ENCODE measurements around the gene SVOP.
"Not testable (repeated sequence)": the region's sequence is repeated elsewhere in the genome, so short reads cannot be mapped to it uniquely, and the experiment has no call there.

The SVOP gene

DNA sequence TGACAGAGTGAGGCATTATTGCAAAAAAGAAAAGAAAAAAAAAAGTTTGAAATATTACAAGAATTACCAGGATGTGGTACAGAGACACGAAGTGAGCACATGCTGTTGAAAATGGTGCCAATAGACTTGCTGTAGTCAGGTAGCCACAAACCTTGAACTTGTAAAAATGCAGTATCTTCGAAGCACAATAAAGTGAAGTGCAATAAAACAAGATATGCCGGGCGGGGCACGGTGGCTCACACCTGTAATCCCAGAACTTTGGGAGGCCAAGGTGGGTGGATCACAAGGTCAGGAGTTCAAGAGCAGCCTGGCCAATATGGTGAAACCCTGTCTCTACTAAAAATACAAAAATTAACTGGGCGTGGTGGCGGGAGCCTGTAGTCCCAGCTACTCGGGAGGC is 28.9 kb upstream of the SVOP start:
- H3K4me1 Mint-ChIP-seq: peaks cover 12% of the 10 kb centered on the region
- DNase-seq, H3K4me3 Mint-ChIP-seq, H3K27ac Mint-ChIP-seq, H3K9me3 Mint-ChIP-seq, ATAC-seq, H3K27me3 Mint-ChIP-seq: not testable (repeated sequence)

GRCh38 chr12:109048706-109049105 is 27.8 kb upstream of the SVOP start:
- not testable (repeated sequence) for H3K9me3 Mint-ChIP-seq, DNase-seq, H3K4me3 Mint-ChIP-seq

DNA sequence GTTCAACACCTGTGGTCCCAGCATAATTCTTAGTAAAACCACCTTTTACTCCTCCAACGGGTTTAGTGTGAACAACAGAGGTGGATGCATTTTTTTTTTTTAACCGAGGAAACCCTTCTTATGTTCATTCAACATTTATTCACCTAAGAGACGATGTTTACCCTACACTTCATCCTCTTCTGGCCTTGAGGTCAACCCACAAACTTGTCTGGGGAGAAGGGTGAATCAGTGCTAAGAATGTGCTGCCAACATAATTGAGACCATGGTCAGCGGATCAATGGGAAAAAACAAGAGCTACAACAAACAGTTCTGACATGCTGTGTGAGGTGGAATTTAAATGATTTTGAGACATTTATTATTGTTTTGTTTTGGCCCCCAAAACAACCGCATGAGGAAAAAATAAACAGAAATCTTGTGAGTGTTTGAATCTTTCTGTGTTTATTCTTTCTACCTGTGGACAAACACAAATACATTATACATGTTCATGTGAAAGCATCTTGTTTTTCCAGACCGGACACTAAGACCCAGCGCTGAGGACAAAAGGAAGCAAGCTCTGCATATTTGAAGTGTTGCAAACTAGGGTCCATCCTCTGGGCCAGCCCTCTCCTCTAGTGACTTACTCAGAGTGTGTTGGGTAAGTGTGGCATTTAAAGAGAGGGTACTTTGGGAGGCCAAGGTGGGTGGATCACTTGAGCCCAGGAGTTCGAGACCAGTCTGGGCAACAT is 26.4 kb upstream of the SVOP start:
- Mint-ChIP-seq H3K4me1 (peaks cover 5% of the 10 kb centered on the region), H3K27me3 (peaks cover 11% of the 10 kb centered on the region), H3K9me3 (no peaks in the 10 kb centered on the region), H3K27ac (no peak overlapping the region), H3K4me3 (no peak overlapping the region)
- no peak for DNase-seq
- ATAC-seq: no peak

More at GRCh38 chr12:109048706-109049105, 27.8 kb upstream of the SVOP start:
- H3K27me3 Mint-ChIP-seq, ATAC-seq, H3K27ac Mint-ChIP-seq, H3K4me1 Mint-ChIP-seq: not testable (repeated sequence)

- ATAC-seq (no peak), DNase-seq (no peak)
- Mint-ChIP-seq H3K27me3 (peaks cover 12% of the 10 kb centered on the region), H3K9me3 (no peaks in the 10 kb centered on the region), H3K27ac (no peak overlapping the region), H3K4me1 (no peaks in the 10 kb centered on the region), H3K4me3 (no peak overlapping the region)
Observed at GRCh38 chr12:109044241-109044640, 23.4 kb upstream of the SVOP start.

DNA sequence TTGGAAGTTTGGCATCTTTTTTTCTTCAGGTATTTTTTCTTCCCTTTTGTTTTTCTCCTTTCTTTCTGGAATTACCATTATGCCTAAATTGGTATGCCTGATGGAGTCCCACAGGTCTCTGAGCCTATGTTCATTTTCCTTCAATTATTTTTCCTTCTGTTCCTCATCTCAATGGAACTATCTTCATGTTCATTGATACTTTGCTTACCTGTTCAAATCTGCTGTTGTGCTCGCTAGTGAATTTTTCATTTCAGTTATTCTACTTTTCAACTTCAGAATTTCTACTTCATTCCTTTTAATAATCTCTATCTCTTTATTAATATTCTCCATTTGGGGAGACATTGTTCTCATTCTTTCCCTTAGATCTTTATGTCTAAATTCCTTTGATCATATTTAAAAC is 16.1 kb upstream of the SVOP start:
- Mint-ChIP-seq H3K4me3 (no peak overlapping the region), H3K27me3 (no peaks in the 10 kb centered on the region), H3K4me1 (no peaks in the 10 kb centered on the region), H3K9me3 (peaks cover 8 to 12% of the 10 kb centered on the region in 2 donors), H3K27ac (no peak overlapping the region)
- no peak for ATAC-seq
- no peak for DNase-seq

- H3K4me1 Mint-ChIP-seq: no peaks in the 10 kb centered on the region
- H3K4me3 Mint-ChIP-seq: no peak overlapping the region
- no peak for ATAC-seq
- no peak for DNase-seq
- peaks cover 8 to 12% of the 10 kb centered on the region in 2 donors for H3K9me3 Mint-ChIP-seq
- peaks cover 15% of the 10 kb centered on the region for H3K27me3 Mint-ChIP-seq
- no peak overlapping the region for H3K27ac Mint-ChIP-seq
Observed at GRCh38 chr12:109033239-109034196, 12.7 kb upstream of the SVOP start.

GRCh38 chr12:109029411-109029810 is 8.5 kb upstream of the SVOP start:
- DNase-seq (no peak), ATAC-seq (no peak)

GRCh38 chr12:109028624-109029023 is 7.8 kb upstream of the SVOP start:
- H3K4me3 Mint-ChIP-seq, H3K9me3 Mint-ChIP-seq, DNase-seq, ATAC-seq, H3K4me1 Mint-ChIP-seq: not testable (repeated sequence)
- peaks cover 15% of the 10 kb centered on the region for H3K27me3 Mint-ChIP-seq
- H3K27ac Mint-ChIP-seq: peak overlapping the region in 1 of 2 donors; percentile 50

More at GRCh38 chr12:109029411-109029810, 8.5 kb upstream of the SVOP start:
- no peak overlapping the region for H3K27ac Mint-ChIP-seq
- no peaks in the 10 kb centered on the region for H3K4me1 Mint-ChIP-seq
- H3K9me3 Mint-ChIP-seq: no peaks in the 10 kb centered on the region
- H3K4me3 Mint-ChIP-seq: no peak overlapping the region
- peaks cover 15% of the 10 kb centered on the region for H3K27me3 Mint-ChIP-seq

DNA sequence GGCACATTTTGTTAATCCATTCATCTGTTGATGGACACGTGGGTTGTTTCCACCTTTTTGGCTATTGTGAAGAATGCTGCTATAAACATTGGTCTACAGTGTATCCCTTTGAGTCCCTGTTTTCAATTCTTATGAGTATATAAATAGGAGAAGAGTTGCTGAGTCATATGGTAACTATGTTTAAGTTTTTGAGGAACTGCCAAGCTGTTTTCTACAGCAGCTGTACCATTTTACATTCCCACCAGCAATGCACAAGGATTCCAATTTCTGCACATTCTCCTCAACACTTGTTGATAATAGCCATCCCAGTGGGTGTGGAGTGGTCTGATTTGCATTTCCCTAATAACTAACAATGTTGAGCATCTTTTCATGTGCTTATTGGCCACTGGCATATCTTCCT is 6.9 kb upstream of the SVOP start:
- DNase-seq (no peak), ATAC-seq (no peak)
- Mint-ChIP-seq H3K9me3 (no peaks in the 10 kb centered on the region), H3K27ac (peak overlapping the region in 1 of 2 donors; percentile 65), H3K4me1 (no peaks in the 10 kb centered on the region), H3K27me3 (peaks cover 15% of the 10 kb centered on the region), H3K4me3 (no peak overlapping the region)

DNA sequence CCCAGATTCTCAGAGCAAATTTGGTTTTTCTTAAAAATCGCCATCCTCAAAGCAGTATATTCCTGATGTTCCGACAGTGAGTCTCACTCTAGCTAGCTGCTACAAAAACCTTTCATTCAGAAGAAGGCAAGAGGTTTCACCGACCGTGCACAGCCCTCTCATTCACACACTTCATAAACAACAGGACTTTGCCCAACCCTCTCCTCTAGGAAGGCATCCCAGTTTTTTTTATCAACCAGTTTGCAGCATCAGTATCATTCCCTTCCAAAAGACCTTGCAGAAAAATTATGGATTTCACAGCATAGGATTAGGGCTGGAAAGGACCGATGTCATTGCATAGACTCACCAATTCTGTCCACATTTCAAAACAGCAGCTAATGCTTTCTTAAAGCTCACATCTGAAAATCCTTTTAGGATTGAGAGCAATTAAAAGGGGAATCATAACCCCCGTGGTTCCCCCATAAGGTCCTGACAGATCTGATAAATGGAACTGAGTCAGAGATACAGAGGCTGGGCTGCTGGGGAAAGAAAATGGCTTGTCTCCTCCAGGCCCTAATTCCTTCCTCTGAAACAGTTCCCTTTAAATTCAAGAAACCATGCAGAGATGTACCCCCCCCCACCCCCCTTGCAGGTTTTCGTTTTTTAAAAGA is 597 bp downstream of the SVOP start:
- H3K9me3 Mint-ChIP-seq: no peaks in the 10 kb centered on the region
- H3K27ac Mint-ChIP-seq: no peak overlapping the region
- no peak overlapping the region for H3K4me3 Mint-ChIP-seq
- peaks cover 42% of the 10 kb centered on the region for H3K27me3 Mint-ChIP-seq
- DNase-seq: no peak
- peaks cover 7% of the 10 kb centered on the region for H3K4me1 Mint-ChIP-seq
- ATAC-seq: no peak

GRCh38 chr12:109018296-109018695 is 2.6 kb downstream of the SVOP start:
- H3K27ac Mint-ChIP-seq: no peak overlapping the region
- H3K9me3 Mint-ChIP-seq: no peaks in the 10 kb centered on the region
- H3K27me3 Mint-ChIP-seq: peaks cover 49% of the 10 kb centered on the region
- DNase-seq (no peak), ATAC-seq (no peak)
- no peak overlapping the region for H3K4me3 Mint-ChIP-seq
- peaks cover 7% of the 10 kb centered on the region for H3K4me1 Mint-ChIP-seq

- Mint-ChIP-seq H3K27me3 (peaks cover 47% of the 10 kb centered on the region), H3K9me3 (no peaks in the 10 kb centered on the region), H3K27ac (no peak overlapping the region), H3K4me3 (no peak overlapping the region), H3K4me1 (peaks cover 7% of the 10 kb centered on the region)
- ATAC-seq (no peak), DNase-seq (no peak)
Observed at GRCh38 chr12:109016978-109017377, 3.9 kb downstream of the SVOP start.

GRCh38 chr12:109016016-109016415 is 4.9 kb downstream of the SVOP start:
- Mint-ChIP-seq H3K27ac (no peak overlapping the region), H3K4me3 (no peak overlapping the region), H3K9me3 (no peaks in the 10 kb centered on the region), H3K4me1 (peaks cover 5% of the 10 kb centered on the region), H3K27me3 (peaks cover 48% of the 10 kb centered on the region)
- ATAC-seq (no peak), DNase-seq (no peak)

GRCh38 chr12:109014984-109015765 is 5.7 kb downstream of the SVOP start:
- no peak overlapping the region for H3K27ac Mint-ChIP-seq
- peaks cover 40% of the 10 kb centered on the region for H3K27me3 Mint-ChIP-seq
- H3K4me3 Mint-ChIP-seq: no peak overlapping the region
- no peaks in the 10 kb centered on the region for H3K9me3 Mint-ChIP-seq
- H3K4me1 Mint-ChIP-seq: no peaks in the 10 kb centered on the region
- ATAC-seq: no peak
- DNase-seq: no peak

DNA sequence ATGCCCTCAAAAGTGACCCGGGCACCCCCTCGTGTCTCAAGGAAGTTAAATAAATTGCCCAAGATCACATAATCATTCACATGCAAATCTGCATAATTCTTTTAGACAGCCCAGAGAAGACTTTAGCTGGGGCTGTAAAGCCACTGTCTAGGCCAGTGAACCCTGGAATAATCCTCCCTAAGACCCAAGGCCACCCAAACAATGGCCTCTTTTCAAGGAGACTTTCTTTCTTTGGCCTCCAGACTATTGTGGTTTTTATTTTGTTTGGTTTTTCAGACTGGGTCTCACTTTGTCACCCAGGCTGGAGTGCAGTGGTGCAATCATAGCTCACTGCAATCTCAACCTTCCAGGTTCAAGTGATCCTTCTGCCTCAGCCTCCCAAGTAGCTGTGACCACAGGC is 10.6 kb downstream of the SVOP start:
- H3K9me3 Mint-ChIP-seq: no peaks in the 10 kb centered on the region
- H3K27me3 Mint-ChIP-seq: peaks cover 33% of the 10 kb centered on the region
- ATAC-seq (no peak), DNase-seq (no peak)
- no peak overlapping the region for H3K4me3 Mint-ChIP-seq
- no peaks in the 10 kb centered on the region for H3K4me1 Mint-ChIP-seq
- no peak overlapping the region for H3K27ac Mint-ChIP-seq
